HepG2 (cell line): ENCODE results near the gene NABP2. TPM values are rescaled to one million over a fixed set of nuclear protein-coding genes. Genes with fewer than 3 reads are reported as not detected.

Source experiments
- AHR ChIP-seq: IDR thresholded peaks from 2 replicates; pipeline ENCODE4 v1.6.1; 2018; ENCODE audit warnings: missing genetic modification reagents, missing compliant biosample characterization
- ASH2L ChIP-seq: fragments of 300-600, 200-600 bp; sonication (generic); IDR thresholded peaks from 2 replicates; pipeline ENCODE4 v1.7.0; 2017; ENCODE audit warnings: low read depth, mild to moderate bottlenecking, moderate library complexity, mixed read lengths, low read length; ENCODE audit not compliant: insufficient read length
- HMG20B ChIP-seq: conservative IDR thresholded peaks from 2 replicates; pipeline ENCODE4 v1.6.1; 2016; ENCODE audit warnings: missing genetic modification reagents, missing compliant biosample characterization
- HOXA3 ChIP-seq: sonication (generic); formaldehyde crosslinking; IDR thresholded peaks from 2 replicates; pipeline ENCODE4 v1.5.0; 2020; ENCODE audit warnings: missing genetic modification reagents
- PHF20 ChIP-seq: sonication (generic); formaldehyde crosslinking; IDR thresholded peaks from 2 replicates; pipeline ENCODE4 v1.5.0; 2020; ENCODE audit warnings: mild to moderate bottlenecking, missing genetic modification reagents
- RBM22 ChIP-seq: fragments of 200-400 bp; formaldehyde crosslinking; optimal IDR thresholded peaks from 2 replicates; pipeline ENCODE3; 2017; ENCODE audit warnings: mild to moderate bottlenecking, low read length, moderate library complexity
- SAP130 ChIP-seq: IDR thresholded peaks from 2 replicates; pipeline ENCODE4 v1.6.1; 2016; ENCODE audit warnings: low read depth
- SIN3A ChIP-seq: IDR thresholded peaks from 2 replicates; pipeline ENCODE4 v1.6.1; 2011; ENCODE audit warnings: low read depth, mild to moderate bottlenecking, control low read depth, low read length, borderline replicate concordance
- SIN3B ChIP-seq: fragments of 150-350 bp; IDR thresholded peaks from 2 replicates; pipeline ENCODE4 v1.6.1; 2014; ENCODE audit warnings: low read length
- SRY ChIP-seq: sonication (generic); formaldehyde crosslinking; IDR thresholded peaks from 2 replicates; pipeline ENCODE4 v1.8.0; 2022; ENCODE audit warnings: mild to moderate bottlenecking, missing genetic modification reagents
- STAG1 ChIP-seq: sonication (generic); formaldehyde crosslinking; IDR thresholded peaks from 2 replicates; pipeline ENCODE4 v1.4.0; 2020; ENCODE audit warnings: missing genetic modification reagents
- TBX2 ChIP-seq: sonication (generic); formaldehyde crosslinking; IDR thresholded peaks from 2 replicates; pipeline ENCODE4 v1.5.0; 2020; ENCODE audit warnings: missing genetic modification reagents, mild to moderate bottlenecking, borderline replicate concordance
- THAP7 ChIP-seq: sonication (generic); formaldehyde crosslinking; IDR thresholded peaks from 2 replicates; pipeline ENCODE4 v1.8.1; 2023; ENCODE audit warnings: mild to moderate bottlenecking, missing genetic modification reagents
- XRCC5 ChIP-seq: fragments of 200-400 bp; formaldehyde crosslinking; optimal IDR thresholded peaks from 2 replicates; pipeline ENCODE3; 2017; ENCODE audit warnings: mild to moderate bottlenecking, low read length
- ZBTB14 ChIP-seq: sonication (generic); formaldehyde crosslinking; IDR thresholded peaks from 2 replicates; pipeline ENCODE4 v1.4.0; 2020; ENCODE audit warnings: missing genetic modification reagents
- ZBTB7B ChIP-seq: sonication (generic); formaldehyde crosslinking; IDR thresholded peaks from 2 replicates; pipeline ENCODE4 v1.4.0; 2020; ENCODE audit warnings: missing genetic modification reagents
- ZMAT3 ChIP-seq: sonication (generic); formaldehyde crosslinking; conservative IDR thresholded peaks from 2 replicates; pipeline ENCODE4 v1.7.0; 2021; ENCODE audit warnings: missing genetic modification reagents
- ZNF501 ChIP-seq: sonication (generic); formaldehyde crosslinking; IDR thresholded peaks from 2 replicates; pipeline ENCODE4 v1.5.1; 2020; ENCODE audit warnings: mild to moderate bottlenecking, moderate library complexity, missing genetic modification reagents
- ZNF713 ChIP-seq: sonication (generic); formaldehyde crosslinking; IDR thresholded peaks from 2 replicates; pipeline ENCODE4 v1.4.0; 2020; ENCODE audit warnings: mild to moderate bottlenecking, missing genetic modification reagents
- polyA plus RNA-seq, 8 experiments: library from polyadenylated mRNA; depleted of rRNA in 3 of 8; stranded (reverse) in 7 of 8; unstranded in 1 of 8; fragments of >200 nt; fragmentation: Illumina TruSeq in 4 of 8; extraction: Trizol in 4 of 8; gene quantifications; 2 replicates each; pipeline versions ENCODE4 v1.2.1 to v1.2.3, GENCODE V29; 2011 to 2016; ENCODE audit warnings: low read depth in 4 of 8, missing spikeins in 1 of 8, mixed read lengths in 1 of 8; ENCODE audit not compliant: insufficient read depth in 1 of 8
- total RNA-seq, 5 experiments: library from RNA; depleted of rRNA; stranded (reverse); fragments of >200 nt; fragmentation: Illumina TruSeq; extraction: Trizol; gene quantifications; 2 replicates each; pipeline ENCODE4 v1.2.3, GENCODE V29; 2016; ENCODE audit warnings: low read depth in 1 of 5
- TF ChIP-seq, protein P1 (sequence below): sonication (generic); formaldehyde crosslinking; IDR thresholded peaks from 2 replicates; pipeline ENCODE4 v1.5.0; 2020; ENCODE audit warnings: mild to moderate bottlenecking, missing genetic modification reagents, borderline replicate concordance
- TF ChIP-seq, protein P2 (sequence below): sonication (generic); formaldehyde crosslinking; IDR thresholded peaks from 2 replicates; pipeline ENCODE4 v1.4.0; 2020; ENCODE audit warnings: missing genetic modification reagents, borderline replicate concordance

NABP2 gene
- total and polyA plus RNA-seq, 2 of the 13 experiments (the other 11 are each of a cell fraction or from before 2014, with no cell fraction given) = 33.2 to 35.5 TPM

DNA sequence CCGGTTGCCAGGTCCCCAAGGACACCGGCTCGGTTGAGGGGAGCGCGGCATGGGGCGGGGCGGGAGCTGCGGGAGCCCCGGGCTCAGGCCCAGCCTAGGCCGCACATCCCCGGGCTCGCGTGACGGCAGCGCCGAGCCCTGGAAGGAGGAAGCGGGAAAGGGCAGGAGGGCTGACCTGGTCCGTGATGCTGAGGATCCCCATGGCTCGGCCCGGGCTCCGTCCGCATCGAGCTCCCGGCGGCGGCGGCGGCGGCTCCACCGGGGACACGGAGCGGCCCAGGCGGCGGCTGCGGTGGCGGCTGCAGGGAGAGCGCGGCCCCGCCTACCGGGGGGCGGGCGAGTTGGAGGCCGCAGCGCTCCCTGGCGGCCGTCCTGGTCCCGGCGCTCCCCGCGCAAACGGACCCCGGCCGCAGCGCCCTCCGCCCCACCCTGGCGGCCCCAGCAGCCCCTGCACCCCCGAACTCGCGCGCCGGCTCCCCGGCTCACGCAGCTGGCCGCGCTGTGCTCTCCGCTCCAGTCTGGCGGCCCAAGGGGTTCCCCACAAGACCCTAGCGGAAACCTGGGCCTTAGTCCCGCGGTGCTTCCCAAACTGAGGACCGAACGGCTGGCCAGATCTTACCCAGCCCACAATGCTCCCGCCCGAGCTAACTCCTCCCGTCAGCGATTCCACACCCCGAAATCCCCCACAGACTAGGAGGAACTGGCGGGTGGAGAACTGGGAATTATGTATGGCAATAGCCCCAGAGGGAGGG, 34.1 kb downstream of the NABP2 start, which contains the start of gene ANKRD52 (continued):
- peak; percentile 79 for TF ChIP-seq ASH2L
- peak; percentile 57; the same call in 1 of the 2 replicates for TF ChIP-seq HOXA3
- peak; percentile 24; the same call in 1 of the 2 replicates for TF ChIP-seq STAG1 (CRISPR knock-in tag)
- peak; percentile 57; the same call in 1 of the 2 replicates for TF ChIP-seq THAP7 (CRISPR knock-in tag)
- TF ChIP-seq ZBTB14 = peak; percentile 48; the same call in 1 of the 2 replicates
- TF ChIP-seq, protein P1, sequence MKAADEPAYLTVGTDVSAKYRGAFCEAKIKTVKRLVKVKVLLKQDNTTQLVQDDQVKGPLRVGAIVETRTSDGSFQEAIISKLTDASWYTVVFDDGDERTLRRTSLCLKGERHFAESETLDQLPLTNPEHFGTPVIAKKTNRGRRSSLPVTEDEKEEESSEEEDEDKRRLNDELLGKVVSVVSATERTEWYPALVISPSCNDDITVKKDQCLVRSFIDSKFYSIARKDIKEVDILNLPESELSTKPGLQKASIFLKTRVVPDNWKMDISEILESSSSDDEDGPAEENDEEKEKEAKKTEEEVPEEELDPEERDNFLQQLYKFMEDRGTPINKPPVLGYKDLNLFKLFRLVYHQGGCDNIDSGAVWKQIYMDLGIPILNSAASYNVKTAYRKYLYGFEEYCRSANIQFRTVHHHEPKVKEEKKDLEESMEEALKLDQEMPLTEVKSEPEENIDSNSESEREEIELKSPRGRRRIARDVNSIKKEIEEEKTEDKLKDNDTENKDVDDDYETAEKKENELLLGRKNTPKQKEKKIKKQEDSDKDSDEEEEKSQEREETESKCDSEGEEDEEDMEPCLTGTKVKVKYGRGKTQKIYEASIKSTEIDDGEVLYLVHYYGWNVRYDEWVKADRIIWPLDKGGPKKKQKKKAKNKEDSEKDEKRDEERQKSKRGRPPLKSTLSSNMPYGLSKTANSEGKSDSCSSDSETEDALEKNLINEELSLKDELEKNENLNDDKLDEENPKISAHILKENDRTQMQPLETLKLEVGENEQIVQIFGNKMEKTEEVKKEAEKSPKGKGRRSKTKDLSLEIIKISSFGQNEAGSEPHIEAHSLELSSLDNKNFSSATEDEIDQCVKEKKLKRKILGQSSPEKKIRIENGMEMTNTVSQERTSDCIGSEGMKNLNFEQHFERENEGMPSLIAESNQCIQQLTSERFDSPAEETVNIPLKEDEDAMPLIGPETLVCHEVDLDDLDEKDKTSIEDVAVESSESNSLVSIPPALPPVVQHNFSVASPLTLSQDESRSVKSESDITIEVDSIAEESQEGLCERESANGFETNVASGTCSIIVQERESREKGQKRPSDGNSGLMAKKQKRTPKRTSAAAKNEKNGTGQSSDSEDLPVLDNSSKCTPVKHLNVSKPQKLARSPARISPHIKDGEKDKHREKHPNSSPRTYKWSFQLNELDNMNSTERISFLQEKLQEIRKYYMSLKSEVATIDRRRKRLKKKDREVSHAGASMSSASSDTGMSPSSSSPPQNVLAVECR (CRISPR knock-in tag) = peak; percentile 67
- peak; percentile 14; the same call in 1 of the 2 replicates for TF ChIP-seq ZNF501 (CRISPR knock-in tag)
- TF ChIP-seq SIN3A = peak; percentile 77; the same call in 1 of the 2 replicates
- 0 out of 2 replicates have a peak, but pooled peaks have one; percentile 57 for TF ChIP-seq ZMAT3 (CRISPR knock-in tag)
- peak; percentile 49; the same call in 1 of the 2 replicates for TF ChIP-seq SAP130 (CRISPR knock-in tag)
- TF ChIP-seq, protein P2, sequence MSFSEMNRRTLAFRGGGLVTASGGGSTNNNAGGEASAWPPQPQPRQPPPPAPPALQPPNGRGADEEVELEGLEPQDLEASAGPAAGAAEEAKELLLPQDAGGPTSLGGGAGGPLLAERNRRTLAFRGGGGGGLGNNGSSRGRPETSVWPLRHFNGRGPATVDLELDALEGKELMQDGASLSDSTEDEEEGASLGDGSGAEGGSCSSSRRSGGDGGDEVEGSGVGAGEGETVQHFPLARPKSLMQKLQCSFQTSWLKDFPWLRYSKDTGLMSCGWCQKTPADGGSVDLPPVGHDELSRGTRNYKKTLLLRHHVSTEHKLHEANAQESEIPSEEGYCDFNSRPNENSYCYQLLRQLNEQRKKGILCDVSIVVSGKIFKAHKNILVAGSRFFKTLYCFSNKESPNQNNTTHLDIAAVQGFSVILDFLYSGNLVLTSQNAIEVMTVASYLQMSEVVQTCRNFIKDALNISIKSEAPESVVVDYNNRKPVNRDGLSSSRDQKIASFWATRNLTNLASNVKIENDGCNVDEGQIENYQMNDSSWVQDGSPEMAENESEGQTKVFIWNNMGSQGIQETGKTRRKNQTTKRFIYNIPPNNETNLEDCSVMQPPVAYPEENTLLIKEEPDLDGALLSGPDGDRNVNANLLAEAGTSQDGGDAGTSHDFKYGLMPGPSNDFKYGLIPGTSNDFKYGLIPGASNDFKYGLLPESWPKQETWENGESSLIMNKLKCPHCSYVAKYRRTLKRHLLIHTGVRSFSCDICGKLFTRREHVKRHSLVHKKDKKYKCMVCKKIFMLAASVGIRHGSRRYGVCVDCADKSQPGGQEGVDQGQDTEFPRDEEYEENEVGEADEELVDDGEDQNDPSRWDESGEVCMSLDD (CRISPR knock-in tag) = peak; percentile 93
- TF ChIP-seq AHR (CRISPR knock-in tag) = no peak; the same call in 1 of the 2 replicates
- TF ChIP-seq ZBTB7B (CRISPR knock-in tag) = peak; percentile 26; the same call in 1 of the 2 replicates
- TF ChIP-seq HMG20B (CRISPR knock-in tag) = no peak
- TF ChIP-seq PHF20 (CRISPR knock-in tag) = peak; percentile 44; the same call in 1 of the 2 replicates
- TF ChIP-seq XRCC5 = peak; percentile 55
- 0 out of 2 replicates have a peak, but pooled peaks have one; percentile 22 for TF ChIP-seq TBX2
- TF ChIP-seq SIN3B = 0 out of 2 replicates have a peak, but pooled peaks have one; percentile 3
- TF ChIP-seq SRY (CRISPR knock-in tag) = peak; percentile 88; the same call in 1 of the 2 replicates
- TF ChIP-seq ZNF713 (CRISPR knock-in tag) = 0 out of 2 replicates have a peak, but pooled peaks have one; percentile 29
- no peak for TF ChIP-seq RBM22
